ENCODE data around the gene HSD17B13.

HSD17B13 gene, protein sequence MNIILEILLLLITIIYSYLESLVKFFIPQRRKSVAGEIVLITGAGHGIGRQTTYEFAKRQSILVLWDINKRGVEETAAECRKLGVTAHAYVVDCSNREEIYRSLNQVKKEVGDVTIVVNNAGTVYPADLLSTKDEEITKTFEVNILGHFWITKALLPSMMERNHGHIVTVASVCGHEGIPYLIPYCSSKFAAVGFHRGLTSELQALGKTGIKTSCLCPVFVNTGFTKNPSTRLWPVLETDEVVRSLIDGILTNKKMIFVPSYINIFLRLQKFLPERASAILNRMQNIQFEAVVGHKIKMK

GRCh38 chr4:87322754-87323153 is at the start of gene HSD17B13:
Gene HSD17B13, minus strand, starts transcription at chr4:87322882. Its CDS starts 41 bp downstream, at chr4:87322841.
- H3K27me3 ChIP-seq: no peaks in the 10 kb centered on the region
- intact Hi-C loops (cut with DNase I; ENCODE audit: low total_unique reads): no loop called here
- TF ChIP-seq CTCF (IDR thresholded peaks at IDR 0.05): no peak
- no peak within 1 kb of the TSS for H3K27ac ChIP-seq
- H3K36me3 ChIP-seq: no peaks in the 10 kb centered on the region
- H3K9me3 ChIP-seq: no peaks in the 10 kb centered on the region
- H3K4me3 ChIP-seq: no peak within 1 kb of the TSS
- no peaks in the 10 kb centered on the region for H3K4me1 ChIP-seq
- DNase-seq: no peak

DNA sequence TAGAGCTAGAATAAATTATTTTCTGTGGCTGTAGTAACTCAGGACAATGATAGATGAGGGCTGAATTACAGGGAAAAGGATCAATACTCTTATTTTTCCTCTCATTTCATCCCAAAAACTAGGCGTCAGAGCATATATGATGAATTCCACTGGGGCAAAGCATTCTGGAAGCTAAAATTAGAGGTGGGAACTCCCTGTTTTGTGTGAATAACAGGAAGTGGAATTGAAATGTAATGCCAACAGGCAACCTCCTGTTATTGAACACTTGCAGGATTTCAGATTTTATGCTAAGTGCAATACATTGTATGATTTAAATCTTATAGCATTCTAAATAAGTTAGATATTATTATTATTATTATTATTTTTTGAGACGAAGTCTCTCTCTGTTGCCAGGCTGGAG is 47.4 kb upstream of the HSD17B13 start:
- H3K4me3 ChIP-seq: no peak overlapping the region
- intact Hi-C loops (cut with DNase I; ENCODE audit: low total_unique reads): loop anchor here (5.0 kb wide), 1 partner anchor 472 kb away; no protein-coding TSS in a partner anchor
- H3K27ac ChIP-seq: no peak overlapping the region
- DNase-seq: no peak
- peaks cover 38 to 86% (median 61%) of the 10 kb centered on the region in 3 donors for H3K36me3 ChIP-seq
- no peaks in the 10 kb centered on the region for H3K9me3 ChIP-seq
- H3K27me3 ChIP-seq: no peaks in the 10 kb centered on the region
- no peak for TF ChIP-seq CTCF (IDR thresholded peaks at IDR 0.05)
- H3K4me1 ChIP-seq: no peaks in the 10 kb centered on the region

DNA sequence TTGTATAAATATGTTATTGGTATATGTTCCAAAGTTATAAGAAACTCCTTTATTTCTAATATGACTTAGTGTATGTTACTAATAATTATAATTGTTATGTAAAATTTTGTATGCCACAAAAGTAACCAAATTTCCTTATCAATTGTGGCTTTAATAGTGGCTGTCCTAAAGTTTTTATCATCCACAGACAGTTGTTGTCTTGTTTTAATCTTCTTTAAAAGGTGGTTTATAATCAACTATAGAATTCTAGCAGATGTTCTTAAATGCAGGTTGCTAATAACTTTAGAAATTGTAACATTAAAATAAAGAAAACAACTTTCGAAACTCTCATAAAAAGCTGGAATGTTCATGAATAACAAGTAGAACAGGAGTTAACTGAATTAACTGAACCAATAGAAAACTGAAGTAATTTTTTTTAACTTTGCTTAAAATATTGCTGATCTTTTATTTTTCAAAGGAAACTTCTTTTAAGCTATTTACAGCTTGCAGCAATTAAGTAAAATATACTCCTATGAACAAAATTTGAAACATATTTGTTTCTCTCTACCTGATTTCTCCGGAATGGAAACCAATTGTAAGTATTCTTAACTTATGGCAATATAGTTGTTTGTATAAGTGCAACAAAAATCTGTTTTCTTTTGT is 44.0 kb upstream of the HSD17B13 start:
- intact Hi-C loops (cut with DNase I; ENCODE audit: low total_unique reads): no loop called here
- no peaks in the 10 kb centered on the region for H3K4me1 ChIP-seq
- DNase-seq: no peak
- TF ChIP-seq CTCF (IDR thresholded peaks at IDR 0.05): no peak
- no peak overlapping the region for H3K4me3 ChIP-seq
- H3K36me3 ChIP-seq: peaks cover 38 to 87% (median 70%) of the 10 kb centered on the region in 3 donors
- H3K27ac ChIP-seq: no peak overlapping the region
- H3K27me3 ChIP-seq: no peaks in the 10 kb centered on the region
- H3K9me3 ChIP-seq: no peaks in the 10 kb centered on the region

DNA sequence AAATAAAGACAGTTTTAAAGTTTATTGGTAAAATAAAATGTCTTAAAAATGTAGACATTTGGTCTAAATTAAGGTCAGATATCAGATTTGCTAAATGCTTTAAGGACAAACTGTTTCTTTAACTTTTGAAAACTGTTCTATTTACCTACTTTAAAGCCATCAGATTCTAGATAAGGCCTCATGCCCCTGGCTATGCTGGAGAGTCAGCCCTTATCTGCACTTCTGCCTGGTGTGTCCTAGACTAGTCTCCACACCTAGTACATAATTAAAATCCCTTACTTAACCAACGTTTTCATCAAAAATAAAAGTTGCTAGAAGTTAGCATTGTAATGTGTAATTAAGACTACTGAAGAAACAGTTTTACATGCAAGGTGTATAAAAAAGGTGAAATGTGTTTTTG is 42.7 kb upstream of the HSD17B13 start:
- Histone ChIP-seq H3K9me3 (no peaks in the 10 kb centered on the region), H3K4me1 (no peaks in the 10 kb centered on the region), H3K27me3 (no peaks in the 10 kb centered on the region), H3K4me3 (no peak overlapping the region), H3K27ac (no peak overlapping the region), H3K36me3 (peaks cover 30 to 88% (median 64%) of the 10 kb centered on the region in 3 donors)
- TF ChIP-seq CTCF (IDR thresholded peaks at IDR 0.05): no peak
- intact Hi-C loops (cut with DNase I; ENCODE audit: low total_unique reads): no loop called here
- no peak for DNase-seq

GRCh38 chr4:87363552-87363951 is 40.9 kb upstream of the HSD17B13 start:
- DNase-seq: no peak
- TF ChIP-seq CTCF (IDR thresholded peaks at IDR 0.05): no peak
- intact Hi-C loops (cut with DNase I; ENCODE audit: low total_unique reads): no loop called here
- Histone ChIP-seq H3K27me3 (no peaks in the 10 kb centered on the region), H3K36me3 (peaks cover 25 to 80% (median 60%) of the 10 kb centered on the region in 3 donors), H3K9me3 (no peaks in the 10 kb centered on the region), H3K27ac (no peak overlapping the region), H3K4me3 (no peak overlapping the region), H3K4me1 (no peaks in the 10 kb centered on the region)
